H1 (cell line): Measurements from ENCODE around the gene EIF4A3. TPM values are rescaled to one million over a fixed set of nuclear protein-coding genes. Genes with fewer than 3 reads are reported as not detected.

ENCODE experiments used
- CTCF ChIA-PET: fragments of 300-600 bp; sonication (Branson Sonifier 250); formaldehyde crosslinking; loops from one replicate; lab custom pipeline; 2021; ENCODE audit not compliant: partially characterized antibody; lab: Charles Lee
- POLR2A ChIA-PET: fragments of 300-600 bp; sonication (Branson Sonifier 250); formaldehyde crosslinking; loops from one replicate; lab custom pipeline; 2021; ENCODE audit warnings: inconsistent platforms; ENCODE audit not compliant: partially characterized antibody; lab: Charles Lee
- DNase-seq, 2 experiments: peaks; one replicate each; pipeline versions ENCODE4 v3.0.0 to v3.0.0-alpha.2; 2010 to 2022; ENCODE audit warnings: low spot score in 2 of 2, low read depth in 1 of 2, mixed read lengths in 1 of 2
- FAIRE-seq: peaks from 2 replicates; lab custom pipeline; 2011; peaks lifted over from hg19 to GRCh38; lab: Jason Lieb, UNC
- H2AFZ ChIP-seq: 2 replicates; pipeline ENCODE4 v1.8.1; 2012; ENCODE audit warnings: low read length, inconsistent platforms
- H2AK5ac ChIP-seq: 2 replicates; pipeline ENCODE4 v1.6.1; 2013; ENCODE audit warnings: low read depth, low read length
- H2BK120ac ChIP-seq: replicated peaks from 2 replicates; pipeline ENCODE3; 2013; ENCODE audit warnings: low read depth, low read length, inconsistent platforms
- H2BK12ac ChIP-seq: 2 replicates; pipeline ENCODE4 v1.6.1; 2013; ENCODE audit warnings: low read depth, low read length
- H2BK15ac ChIP-seq: 2 replicates; pipeline ENCODE4 v1.6.1; 2013; ENCODE audit warnings: low read length
- H2BK20ac ChIP-seq: 2 replicates; pipeline ENCODE4 v1.6.1; 2013; ENCODE audit warnings: low read length
- H2BK5ac ChIP-seq: 2 replicates; pipeline ENCODE4 v1.6.1; 2013; ENCODE audit warnings: low read depth, low read length
- H3K14ac ChIP-seq: 2 replicates; pipeline ENCODE4 v1.6.1; 2013; ENCODE audit warnings: inconsistent platforms; ENCODE audit not compliant: insufficient read length
- H3K18ac ChIP-seq: 2 replicates; pipeline ENCODE4 v1.6.1; 2013; ENCODE audit warnings: low read length; ENCODE audit errors: extremely low read depth
- H3K23ac ChIP-seq: 2 replicates; pipeline ENCODE4 v1.6.1; 2013; ENCODE audit warnings: inconsistent platforms; ENCODE audit not compliant: insufficient read length
- H3K23me2 ChIP-seq: 2 replicates; pipeline ENCODE4 v1.6.1; 2013; ENCODE audit warnings: low read depth, low read length
- H3K27ac ChIP-seq: 2 replicates; pipeline ENCODE4 v1.6.1; 2011; ENCODE audit warnings: low read depth, low read length, inconsistent platforms
- H3K27me3 ChIP-seq, 4 experiments: replicated peaks in 1 of 4; 1 replicate in 1 of 4; 2 replicates in 3 of 4; pipeline versions ENCODE4 v1.6.1 to v1.8.1; 2011 to 2013; ENCODE audit warnings: low read length in 3 of 4, mild to moderate bottlenecking in 3 of 4, inconsistent platforms in 2 of 4, mixed read lengths in 2 of 4, moderate library complexity in 1 of 4; ENCODE audit not compliant: control insufficient read depth in 3 of 4, insufficient read depth in 3 of 4; ENCODE audit errors: extremely low read depth in 1 of 4
- H3K36me3 ChIP-seq, 4 experiments: 2 replicates each; pipeline versions ENCODE4 v1.6.1 to v1.8.1; 2011 to 2013; ENCODE audit warnings: mild to moderate bottlenecking in 4 of 4, low read length in 3 of 4, moderate library complexity in 2 of 4, control low read depth in 1 of 4, inconsistent platforms in 1 of 4; ENCODE audit not compliant: insufficient read depth in 4 of 4, control insufficient read depth in 2 of 4
- H3K4ac ChIP-seq: replicated peaks from 2 replicates; pipeline ENCODE3; 2013; ENCODE audit warnings: low read length, low read depth, mixed read lengths, inconsistent platforms; ENCODE audit not compliant: insufficient read length
- H3K4me1 ChIP-seq, 4 experiments: replicated peaks in 1 of 4; 1 replicate in 1 of 4; 2 replicates in 3 of 4; pipeline versions ENCODE4 v1.6.1 to v1.8.1; 2011 to 2013; ENCODE audit warnings: low read length in 3 of 4, inconsistent platforms in 2 of 4, mixed read lengths in 1 of 4; ENCODE audit not compliant: insufficient read depth in 4 of 4, control insufficient read depth in 3 of 4
- H3K4me2 ChIP-seq, 2 experiments: 2 replicates each; pipeline versions ENCODE4 v1.6.1 to v1.8.1; 2011 to 2013; ENCODE audit warnings: low read depth in 2 of 2, low read length in 2 of 2, control low read depth in 1 of 2, inconsistent platforms in 1 of 2, mild to moderate bottlenecking in 1 of 2; ENCODE audit not compliant: insufficient read depth in 1 of 2
- H3K4me3 ChIP-seq, 4 experiments: fragments of 200-600, 300-600 bp in 1 of 4; sonication (generic), shearing (Covaris generic), sonication (Bioruptor Twin) in 1 of 4; 2 replicates each; pipeline versions ENCODE4 v1.5.1 to v1.8.1; 2011 to 2016; ENCODE audit warnings: low read length in 4 of 4, low read depth in 3 of 4, control low read depth in 2 of 4, inconsistent platforms in 2 of 4, mild to moderate bottlenecking in 2 of 4, mixed read lengths in 1 of 4, moderate library complexity in 1 of 4; ENCODE audit not compliant: insufficient read depth in 2 of 4; ENCODE audit errors: extremely low read depth in 1 of 4
- H3K56ac ChIP-seq: replicated peaks from 2 replicates; pipeline ENCODE3; 2013; ENCODE audit warnings: low read depth, mild to moderate bottlenecking, mixed read lengths, low read length, inconsistent platforms; ENCODE audit not compliant: insufficient read length
- H3K79me1 ChIP-seq: 2 replicates; pipeline ENCODE4 v1.6.1; 2013; ENCODE audit warnings: low read depth, low read length, control low read depth
- H3K79me2 ChIP-seq, 2 experiments: 2 replicates each; pipeline versions ENCODE4 v1.6.1 to v1.8.1; 2012 to 2013; ENCODE audit warnings: low read length in 2 of 2, mild to moderate bottlenecking in 2 of 2, inconsistent platforms in 1 of 2; ENCODE audit not compliant: insufficient read depth in 2 of 2, control insufficient read depth in 1 of 2
- H3K9ac ChIP-seq, 4 experiments: replicated peaks in 1 of 4; 1 replicate in 1 of 4; 2 replicates in 3 of 4; pipeline versions ENCODE4 v1.6.1 to v1.8.1; 2011 to 2013; ENCODE audit warnings: low read depth in 3 of 4, low read length in 3 of 4, control low read depth in 2 of 4, mild to moderate bottlenecking in 2 of 4, moderate library complexity in 2 of 4, inconsistent platforms in 1 of 4; ENCODE audit errors: extremely low read depth in 1 of 4
- H3K9me3 ChIP-seq, 2 experiments: 2 replicates each; pipeline versions ENCODE4 v1.6.1 to v1.8.1; 2012 to 2013; ENCODE audit warnings: mild to moderate bottlenecking in 2 of 2, moderate library complexity in 2 of 2, control low read depth in 1 of 2, inconsistent platforms in 1 of 2, low read depth in 1 of 2, low read length in 1 of 2, mixed read lengths in 1 of 2; ENCODE audit not compliant: insufficient read depth in 2 of 2
- H4K20me1 ChIP-seq, 2 experiments: replicated peaks in 1 of 2; 2 replicates each; pipeline versions ENCODE3 to v1.8.1; 2011 to 2013; ENCODE audit warnings: inconsistent platforms in 2 of 2, low read length in 2 of 2, mild to moderate bottlenecking in 1 of 2; ENCODE audit not compliant: insufficient read depth in 2 of 2, control insufficient read depth in 1 of 2
- H4K5ac ChIP-seq: 2 replicates; pipeline ENCODE4 v1.6.1; 2013; ENCODE audit warnings: low read length, low read depth, mixed read lengths, inconsistent platforms; ENCODE audit not compliant: insufficient read length
- H4K8ac ChIP-seq: 2 replicates; pipeline ENCODE4 v1.8.0; 2013; ENCODE audit warnings: mild to moderate bottlenecking, moderate library complexity, low read length, inconsistent platforms; ENCODE audit not compliant: insufficient read depth; ENCODE audit errors: extremely low read depth
- H4K91ac ChIP-seq: replicated peaks from 2 replicates; pipeline ENCODE3; 2013; ENCODE audit warnings: low read length, mixed read lengths, inconsistent platforms; ENCODE audit not compliant: insufficient read length
- CHD2 ChIP-seq: IDR thresholded peaks from 2 replicates; pipeline ENCODE4 v1.6.1; 2012; ENCODE audit warnings: low read length, improper control_type of control experiment
- CREB1 ChIP-seq: IDR thresholded peaks from 2 replicates; pipeline ENCODE4 v1.6.1; 2012; ENCODE audit warnings: inconsistent platforms
- EZH2 ChIP-seq: fragments of 200-600 bp; sonication (generic); IDR thresholded peaks from 2 replicates; pipeline ENCODE4 v1.7.1; 2012; ENCODE audit warnings: low read depth, mild to moderate bottlenecking, moderate library complexity, low read length, inconsistent platforms; ENCODE audit not compliant: severe bottlenecking
- FOSL1 ChIP-seq: IDR thresholded peaks from 2 replicates; pipeline ENCODE4 v1.6.1; 2011; ENCODE audit warnings: mild to moderate bottlenecking, low read depth, low read length, moderate library complexity; ENCODE audit not compliant: insufficient read depth
- GABPA ChIP-seq: IDR thresholded peaks from 2 replicates; pipeline ENCODE4 v1.6.1; 2011; ENCODE audit warnings: mild to moderate bottlenecking, low read length, moderate library complexity, borderline replicate concordance; ENCODE audit not compliant: insufficient read depth
- HDAC6 ChIP-seq: IDR thresholded peaks from one replicate; pipeline ENCODE4 v1.7.1; 2012; ENCODE audit warnings: low read depth, mild to moderate bottlenecking, inconsistent platforms, low read length, moderate library complexity
- JUN ChIP-seq: IDR thresholded peaks from 2 replicates; pipeline ENCODE4 v1.6.1; 2011; ENCODE audit warnings: low read depth, mild to moderate bottlenecking, improper control_type of control experiment, low read length
- KDM5A ChIP-seq: fragments of 200-600 bp; IDR thresholded peaks from 2 replicates; pipeline ENCODE4 v1.7.1; 2012; ENCODE audit warnings: mild to moderate bottlenecking, low read length, inconsistent platforms, mixed read lengths
- RBBP5 ChIP-seq: IDR thresholded peaks from 2 replicates; pipeline ENCODE4 v1.7.1; 2012; ENCODE audit warnings: low read depth, mild to moderate bottlenecking, inconsistent platforms, low read length, moderate library complexity, borderline replicate concordance
- RNF2 ChIP-seq: fragments of 200-900, 300-1000 bp; sonication (generic); IDR thresholded peaks from 2 replicates; pipeline ENCODE4 v1.7.1; 2016; ENCODE audit warnings: borderline replicate concordance, low read depth, mild to moderate bottlenecking, antibody characterized with exemption, low read length; ENCODE audit not compliant: poor library complexity, severe bottlenecking; ENCODE audit errors: missing control alignments
- SIRT6 ChIP-seq: IDR thresholded peaks from one replicate; pipeline ENCODE4 v1.7.1; 2012; ENCODE audit warnings: low read length, inconsistent platforms
- SP4 ChIP-seq: IDR thresholded peaks from 2 replicates; pipeline ENCODE4 v1.6.1; 2012; ENCODE audit warnings: low read length, inconsistent platforms
- TBP ChIP-seq: IDR thresholded peaks from 2 replicates; pipeline ENCODE4 v1.6.1; 2011; ENCODE audit warnings: low read depth, low read length, improper control_type of control experiment
- ZNF274 ChIP-seq: IDR thresholded peaks from 2 replicates; pipeline ENCODE4 v1.7.0; 2012; ENCODE audit warnings: low read length, borderline replicate concordance; ENCODE audit errors: extremely low read depth
- WGBS, 2 experiments: shearing (Covaris generic) in 1 of 2; methylation state at CpG; one replicate each; pipeline versions ENCODE4 v1.1.6 to v1.1.7; 2013 to 2015; ENCODE audit warnings: low lambda C conversion rate in 2 of 2, mixed read lengths in 2 of 2, inconsistent platforms in 1 of 2, low coverage in 1 of 2, missing lambda C conversion rate in 1 of 2; ENCODE audit not compliant: insufficient replicate concordance in 2 of 2, insufficient coverage in 1 of 2, insufficient read length in 1 of 2; ENCODE audit errors: extremely low coverage in 1 of 2, missing lambda C conversion rate in 1 of 2; 5-methylcytosine and 5-hydroxymethylcytosine counted together
- polyA plus RNA-seq, 7 experiments: library from polyadenylated mRNA; depleted of rRNA in 3 of 7; stranded (reverse) in 5 of 7; unstranded in 2 of 7; fragments of >200 nt in 5 of 7; fragments of 200-250 nt in 2 of 7; gene quantifications; 1 replicate in 5 of 7; 2 replicates in 1 of 7; 4 replicates in 1 of 7; pipeline versions ENCODE4 v1.2.1 to v1.2.3, GENCODE V29; 2011 to 2013; ENCODE audit warnings: missing spikeins in 2 of 7, mixed read lengths in 2 of 7
- total RNA-seq: library from RNA; stranded (reverse); fragmentation: NEBNext Ultra II Directional; extraction: Animal tissue kit (Norgen Biotek cat#: 25700); gene quantifications from 2 replicates; pipeline ENCODE4 v1.2.1, GENCODE V29; 2021

The EIF4A3 gene
- total and polyA plus RNA-seq, 2 of the 8 experiments (the other 6 are each of a cell fraction or from before 2014, with no cell fraction given), result 142 to 146 TPM

DNA sequence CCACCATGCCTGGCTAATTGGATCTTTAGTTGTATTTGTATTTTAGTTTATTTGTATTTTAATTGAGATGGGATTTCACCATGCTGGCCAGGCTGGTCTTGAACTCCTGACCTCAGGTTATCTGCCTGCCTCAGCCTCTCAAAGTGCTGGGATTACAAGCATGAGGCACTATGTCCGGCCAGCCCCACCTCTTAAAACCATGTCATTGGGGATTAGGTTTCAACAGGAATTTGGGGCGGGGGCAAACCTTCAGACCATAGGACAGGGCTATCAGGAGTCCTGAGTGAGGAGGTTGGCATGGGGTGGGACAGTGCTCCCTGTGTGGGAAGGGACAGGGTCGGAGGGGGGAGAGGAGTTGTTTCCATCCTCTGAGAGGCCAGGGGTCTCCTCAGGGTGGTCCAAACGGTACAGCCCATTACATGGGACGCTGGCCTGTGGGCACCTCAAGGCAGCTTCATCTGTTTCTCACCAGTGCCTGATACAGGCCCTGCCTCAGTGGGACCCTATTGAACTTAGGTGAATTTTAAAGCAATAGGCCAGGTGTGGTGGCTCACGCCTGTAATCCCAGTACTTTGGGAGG is 23.9 kb downstream of the EIF4A3 start:
- H2BK15ac ChIP-seq, result no peak overlapping the region
- TF ChIP-seq RNF2 (no peak), KDM5A (no peak), FOSL1 (no peak), HDAC6 (no peak), CREB1 (no peak), EZH2 (no peak), TBP (no peak), ZNF274 (no peak), GABPA (no peak), RBBP5 (no peak), CHD2 (no peak), JUN (no peak), SIRT6 (no peak), SP4 (no peak)

More for the DNA sequence above, 23.9 kb downstream of the EIF4A3 start:
- Histone ChIP-seq H3K4me2 (no peak overlapping the region), H3K4me1 (peaks cover 0 to 15% (median 12%) of the 10 kb centered on the region in 4 experiments; a peak in 6 of 7 replicates), H3K56ac (no peak overlapping the region), H4K5ac (no peak overlapping the region), H3K4ac (no peak overlapping the region), H3K14ac (no peak overlapping the region), H3K79me1 (no peaks in the 10 kb centered on the region), H3K18ac (no peak overlapping the region), H2BK5ac (no peak overlapping the region), H2AFZ (no peak overlapping the region), H3K27ac (no peak overlapping the region), H3K27me3 (no peaks in the 10 kb centered on the region), H2AK5ac (no peak overlapping the region), H3K9me3 (no peaks in the 10 kb centered on the region), H4K8ac (no peak overlapping the region), H3K23ac (no peak overlapping the region), H4K20me1 (no peaks in the 10 kb centered on the region), H3K9ac (no peak overlapping the region), H3K79me2 (no peaks in the 10 kb centered on the region), H3K23me2 (no peaks in the 10 kb centered on the region; the same call in 1 of the 2 replicates), H2BK20ac (no peak overlapping the region), H4K91ac (no peak overlapping the region), H3K4me3 (no peak overlapping the region), H2BK120ac (no peak overlapping the region), H2BK12ac (no peak overlapping the region), H3K36me3 (no peaks in the 10 kb centered on the region)
- ChIA-PET CTCF (interaction anchor here (0.7 to 4.4 kb wide), 8 partner anchors 8 to 974 kb away, joined by 3 to 43 read pairs (median 15); partner anchors contain the start of gene GAA), POLR2A (interaction anchor here (0.7 to 10.0 kb wide), 6 partner anchors 8 to 64 kb away, joined by 3 to 103 read pairs (median 5); no protein-coding TSS in a partner anchor)
- FAIRE-seq (no peak), DNase-seq (no peak)
- WGBS, 2 experiments, result 92% methylated on average over 6 of the region's 6 CpGs; no CpG with 5 or more reads in 1 of the 2 experiments
